Muscle layer of colon (tissue), 2 donors: ENCODE data around the gene PROC.

Experiments used
- H3K27ac ChIP-seq: one replicate; pipeline ENCODE4 v1.7.0; 2013; ENCODE audit warnings: low read depth, mild to moderate bottlenecking, low read length, moderate library complexity
- H3K27me3 ChIP-seq, 2 donors: one replicate each; pipeline ENCODE4 v1.7.0; 2013; ENCODE audit warnings: low read length in 2 of 2, mild to moderate bottlenecking in 2 of 2; ENCODE audit not compliant: insufficient read depth in 2 of 2, control insufficient read depth in 1 of 2
- H3K36me3 ChIP-seq: one replicate; pipeline ENCODE4 v1.7.0; 2013; ENCODE audit warnings: mild to moderate bottlenecking, low read length; ENCODE audit not compliant: insufficient read depth
- H3K4me1 ChIP-seq: one replicate; pipeline ENCODE4 v1.7.0; 2013; ENCODE audit warnings: mild to moderate bottlenecking, low read length; ENCODE audit not compliant: insufficient read depth
- H3K4me3 ChIP-seq, 2 donors: one replicate each; pipeline ENCODE4 v1.7.0; 2013; ENCODE audit warnings: low read length in 2 of 2, low read depth in 1 of 2, mild to moderate bottlenecking in 1 of 2, moderate library complexity in 1 of 2
- H3K9ac ChIP-seq: one replicate; pipeline ENCODE4 v1.7.0; 2013; ENCODE audit warnings: low read length
- H3K9me3 ChIP-seq: one replicate; pipeline ENCODE4 v1.7.0; 2013; ENCODE audit warnings: mild to moderate bottlenecking, low read length
- donor health status: abdominal sarcoma.
- donor health status: Adenocarcinoma of cecum.

The PROC gene

GRCh38 chr2:127462461-127462860 is 44.2 kb downstream of the PROC start:
- Histone ChIP-seq H3K36me3 (no peaks in the 10 kb centered on the region), H3K9me3 (no peaks in the 10 kb centered on the region), H3K9ac (no peak overlapping the region), H3K27me3 (no peaks in the 10 kb centered on the region), H3K4me1 (no peaks in the 10 kb centered on the region), H3K27ac (no peak overlapping the region), H3K4me3 (no peak overlapping the region)

DNA sequence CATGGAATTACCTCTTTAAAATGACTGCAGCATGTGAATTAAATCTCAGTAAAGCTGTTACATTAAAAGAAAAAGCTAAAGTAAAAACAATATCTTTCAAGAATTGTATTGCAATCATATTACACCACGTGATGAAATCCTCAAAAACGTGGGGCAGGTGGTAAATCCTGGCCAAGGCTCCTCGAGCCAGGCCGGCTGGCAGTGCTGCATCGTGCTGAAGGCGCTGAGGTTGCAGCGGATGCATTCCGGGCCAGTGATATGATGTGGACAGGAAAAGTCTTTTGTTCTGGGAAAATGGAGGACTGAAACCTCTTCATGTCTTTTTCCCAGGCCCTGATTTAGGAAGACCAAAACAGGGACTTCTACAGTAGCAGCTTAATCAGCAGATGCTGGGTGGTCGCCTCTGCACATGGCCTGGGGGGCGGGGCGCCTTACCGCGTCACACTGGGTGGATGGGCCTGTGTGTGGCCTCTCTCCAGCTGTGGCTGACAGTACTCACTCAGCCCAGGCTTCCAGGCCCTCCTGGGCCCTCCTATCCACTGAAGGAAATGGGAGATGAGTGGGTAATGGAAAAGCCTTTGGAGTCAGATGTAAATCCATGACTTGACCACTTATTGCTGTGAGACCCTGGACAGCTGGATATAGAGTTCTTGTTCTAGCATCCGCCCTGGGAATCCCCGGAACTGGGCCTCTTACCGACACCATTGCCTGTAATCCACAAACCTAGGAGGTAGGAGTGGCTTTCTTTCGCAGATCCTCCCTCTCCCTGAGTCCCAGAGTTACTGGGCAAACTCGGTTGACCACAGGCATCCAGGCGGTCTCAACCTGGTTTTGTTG is 45.1 kb downstream of the PROC start:
- Histone ChIP-seq H3K9ac (no peak overlapping the region), H3K27ac (no peak overlapping the region), H3K4me3 (no peak overlapping the region), H3K4me1 (no peaks in the 10 kb centered on the region), H3K9me3 (no peaks in the 10 kb centered on the region), H3K27me3 (no peaks in the 10 kb centered on the region), H3K36me3 (no peaks in the 10 kb centered on the region)

- H3K9me3 ChIP-seq, result no peaks in the 10 kb centered on the region
- H3K27ac ChIP-seq, result no peak overlapping the region
Observed at GRCh38 chr2:127464470-127465257, 46.4 kb downstream of the PROC start.

GRCh38 chr2:127465258-127465657 is 47.0 kb downstream of the PROC start:
- Histone ChIP-seq H3K9me3 (no peaks in the 10 kb centered on the region), H3K27ac (no peak overlapping the region), H3K4me3 (no peak overlapping the region), H3K36me3 (peaks cover 7% of the 10 kb centered on the region), H3K4me1 (no peaks in the 10 kb centered on the region), H3K9ac (no peak overlapping the region), H3K27me3 (no peaks in the 10 kb centered on the region)

More at GRCh38 chr2:127464470-127465257, 46.4 kb downstream of the PROC start:
- Histone ChIP-seq H3K9ac (no peak overlapping the region), H3K27me3 (no peaks in the 10 kb centered on the region), H3K36me3 (peaks cover 3% of the 10 kb centered on the region), H3K4me1 (no peaks in the 10 kb centered on the region), H3K4me3 (no peak overlapping the region)

DNA sequence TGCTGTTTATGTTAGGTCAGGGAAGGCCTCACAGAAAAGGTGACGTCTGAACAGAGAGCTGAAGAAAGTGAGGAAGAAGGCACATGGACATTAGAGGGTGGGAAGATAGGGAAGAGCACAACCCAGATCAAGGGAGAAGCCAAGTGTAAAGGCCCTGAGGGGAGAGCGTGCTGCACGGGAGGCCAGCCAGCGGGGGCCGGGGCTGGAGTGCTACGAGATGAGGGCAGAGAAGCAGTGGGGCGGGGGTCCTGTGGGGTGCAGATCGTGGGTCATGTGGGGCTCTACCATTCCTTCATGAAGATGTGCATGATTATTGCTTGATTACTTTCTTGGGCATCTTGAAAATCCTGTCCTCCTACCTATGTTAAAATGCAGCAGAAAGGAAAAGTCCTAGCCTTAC is 50.8 kb downstream of the PROC start:
- no peak overlapping the region for H3K27ac ChIP-seq

DNA sequence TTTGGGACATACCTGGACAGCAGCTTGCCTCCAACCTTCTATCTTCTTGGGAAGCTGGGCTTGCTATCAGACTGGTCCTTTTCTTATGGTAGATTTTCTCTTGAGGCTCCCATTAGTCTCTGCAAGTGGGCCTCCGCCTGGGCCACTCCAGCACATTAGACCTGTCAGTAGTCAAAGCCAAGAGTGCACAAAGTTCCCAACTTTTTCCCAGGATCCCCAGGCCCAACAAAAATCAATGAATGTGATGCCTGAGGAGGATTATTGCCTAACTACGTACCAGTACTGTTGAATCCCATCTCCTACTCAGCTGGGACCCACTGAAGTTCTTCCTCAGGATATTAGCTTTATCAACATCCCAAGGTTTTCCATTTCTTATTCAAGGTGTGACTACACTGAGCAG is 51.7 kb downstream of the PROC start:
- peaks cover 7% of the 10 kb centered on the region for H3K36me3 ChIP-seq
- no peak overlapping the region for H3K9ac ChIP-seq
- no peaks in the 10 kb centered on the region for H3K27me3 ChIP-seq
- no peak overlapping the region for H3K27ac ChIP-seq
- no peaks in the 10 kb centered on the region for H3K4me1 ChIP-seq
- no peak overlapping the region for H3K4me3 ChIP-seq
- no peaks in the 10 kb centered on the region for H3K9me3 ChIP-seq

More for the DNA sequence above, 50.8 kb downstream of the PROC start:
- H3K36me3 ChIP-seq, result peaks cover 7% of the 10 kb centered on the region
- H3K4me3 ChIP-seq, result no peak overlapping the region
- no peak overlapping the region for H3K9ac ChIP-seq
- H3K27me3 ChIP-seq, result no peaks in the 10 kb centered on the region
- no peaks in the 10 kb centered on the region for H3K9me3 ChIP-seq
- no peaks in the 10 kb centered on the region for H3K4me1 ChIP-seq

DNA sequence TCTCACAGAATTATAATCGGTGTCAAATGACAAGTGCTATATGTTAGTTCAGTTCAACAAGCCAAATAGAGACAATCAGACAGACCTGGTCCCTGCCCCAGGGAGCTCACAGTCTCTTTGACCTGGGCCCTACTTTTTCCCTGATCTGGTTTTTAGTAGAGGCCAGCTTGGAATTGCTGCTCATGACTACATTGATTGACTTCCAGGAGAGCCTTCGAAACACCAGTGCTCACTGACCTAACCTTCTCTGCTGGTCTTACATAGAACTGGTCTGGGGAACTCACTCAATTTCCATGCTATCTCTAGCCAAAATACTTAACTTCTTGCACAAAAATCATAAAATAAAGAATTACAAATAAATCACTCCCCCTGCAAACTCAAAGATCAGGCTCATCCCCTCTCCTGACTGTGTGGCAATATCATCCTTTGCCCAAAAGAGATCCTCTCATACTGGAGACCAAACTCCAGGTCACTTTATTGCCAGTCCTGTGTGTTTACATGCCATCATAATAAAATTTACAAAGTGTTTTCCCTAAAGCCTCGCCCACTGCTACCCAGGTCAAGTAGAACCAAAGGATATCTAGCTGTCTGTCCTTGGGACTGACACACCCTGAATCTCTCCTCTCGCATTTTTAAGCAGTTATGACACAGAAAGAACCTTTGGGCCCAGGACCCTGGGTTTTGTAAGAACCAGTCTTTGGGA is 53.2 kb downstream of the PROC start:
- no peak overlapping the region for H3K4me3 ChIP-seq
- H3K27ac ChIP-seq, result no peak overlapping the region
- H3K36me3 ChIP-seq, result peaks cover 7% of the 10 kb centered on the region
- no peak overlapping the region for H3K9ac ChIP-seq
- H3K4me1 ChIP-seq, result no peaks in the 10 kb centered on the region
- no peaks in the 10 kb centered on the region for H3K9me3 ChIP-seq
- H3K27me3 ChIP-seq, result no peaks in the 10 kb centered on the region

DNA sequence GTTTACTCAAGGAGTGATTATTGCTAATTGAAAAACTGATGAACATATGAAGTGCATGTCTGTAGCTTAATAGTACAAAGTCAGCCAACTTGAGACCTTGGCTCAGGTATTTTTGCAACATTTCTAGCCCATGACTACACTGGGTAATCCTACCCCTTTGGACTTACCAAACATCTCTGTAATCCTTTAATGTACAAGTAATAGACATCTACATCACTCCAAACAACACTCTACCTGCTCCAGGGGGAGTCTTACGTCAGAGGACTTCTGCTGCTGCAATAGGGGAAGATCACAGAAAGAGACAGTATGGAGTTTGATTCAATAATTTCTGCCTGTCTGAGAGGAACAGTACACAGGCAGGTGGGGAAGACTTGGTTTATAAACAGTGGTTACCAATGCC is 54.0 kb downstream of the PROC start:
- no peaks in the 10 kb centered on the region for H3K27me3 ChIP-seq
- no peaks in the 10 kb centered on the region for H3K4me1 ChIP-seq
- no peak overlapping the region for H3K9ac ChIP-seq
- H3K36me3 ChIP-seq, result peaks cover 7% of the 10 kb centered on the region
- H3K4me3 ChIP-seq, result no peak overlapping the region
- H3K9me3 ChIP-seq, result no peaks in the 10 kb centered on the region
- H3K27ac ChIP-seq, result no peak overlapping the region

DNA sequence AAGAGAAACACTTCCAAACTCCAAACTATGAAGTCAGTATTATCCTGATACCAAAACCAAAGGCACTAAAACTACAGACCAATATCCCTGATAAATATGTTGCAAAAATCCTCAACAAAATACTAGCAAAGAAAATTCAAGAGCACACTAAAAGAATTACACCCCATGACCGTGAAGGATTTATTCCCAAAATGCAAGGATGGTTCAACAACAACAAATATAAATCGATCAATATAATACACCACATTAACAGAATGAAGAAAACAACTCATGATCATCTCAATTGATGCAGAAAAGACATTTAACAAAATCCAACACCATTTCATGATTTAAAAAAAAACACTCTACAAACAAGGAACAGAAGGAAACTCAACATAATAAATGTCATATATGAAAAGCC is 57.6 kb downstream of the PROC start:
- H3K27me3 ChIP-seq, result no peaks in the 10 kb centered on the region
- H3K9ac ChIP-seq, result no peak overlapping the region
- H3K9me3 ChIP-seq, result no peaks in the 10 kb centered on the region
- H3K27ac ChIP-seq, result no peak overlapping the region
- no peak overlapping the region for H3K4me3 ChIP-seq
- H3K4me1 ChIP-seq, result no peaks in the 10 kb centered on the region
- peaks cover 7% of the 10 kb centered on the region for H3K36me3 ChIP-seq
